ENCODE results near the gene MEGF6.

MEGF6 gene

GRCh38 chr1:3614755-3615742 lies 3.7 kb upstream of the MEGF6 start:
- Mint-ChIP-seq H3K9me3 (no peaks in the 10 kb centered on the region), H3K4me1 (ENCODE audit: low read depth) (peaks cover 26% of the 10 kb centered on the region), H3K27me3 (peaks cover 50% of the 10 kb centered on the region), H3K27ac (no peak overlapping the region), H3K4me3 (no peak overlapping the region), H3K36me3 (ENCODE audit: low read depth) (no peaks in the 10 kb centered on the region)
- intact Hi-C loops (cut with micrococcal nuclease), result no loop called here

- Mint-ChIP-seq H3K27ac (no peak overlapping the region), H3K9me3 (no peaks in the 10 kb centered on the region), H3K27me3 (peaks cover 54% of the 10 kb centered on the region), H3K4me3 (peak overlapping the region; percentile 79), H3K4me1 (ENCODE audit: low read depth) (peaks cover 26% of the 10 kb centered on the region), H3K36me3 (ENCODE audit: low read depth) (no peaks in the 10 kb centered on the region)
- intact Hi-C loops (cut with micrococcal nuclease), result no loop called here
Measured at GRCh38 chr1:3612123-3612522, 815 bp upstream of the MEGF6 start.

- H3K27ac Mint-ChIP-seq, result no peak overlapping the region
- intact Hi-C loops (cut with micrococcal nuclease), result no loop called here
- no peaks in the 10 kb centered on the region for H3K9me3 Mint-ChIP-seq
- H3K4me3 Mint-ChIP-seq, result peak overlapping the region; percentile 62
- peaks cover 49% of the 10 kb centered on the region for H3K27me3 Mint-ChIP-seq
- H3K36me3 Mint-ChIP-seq (ENCODE audit: low read depth), result no peaks in the 10 kb centered on the region
- H3K4me1 Mint-ChIP-seq (ENCODE audit: low read depth), result peaks cover 26% of the 10 kb centered on the region
Measured at GRCh38 chr1:3610527-3611169, 660 bp downstream of the MEGF6 start.

GRCh38 chr1:3609769-3610526 lies 1.4 kb downstream of the MEGF6 start:
- no peak overlapping the region for H3K4me3 Mint-ChIP-seq
- H3K27ac Mint-ChIP-seq, result peak overlapping the region; percentile 33
- no peaks in the 10 kb centered on the region for H3K9me3 Mint-ChIP-seq
- intact Hi-C loops (cut with micrococcal nuclease), result no loop called here
- H3K4me1 Mint-ChIP-seq (ENCODE audit: low read depth), result peaks cover 26% of the 10 kb centered on the region
- H3K36me3 Mint-ChIP-seq (ENCODE audit: low read depth), result no peaks in the 10 kb centered on the region
- peaks cover 48% of the 10 kb centered on the region for H3K27me3 Mint-ChIP-seq

- H3K27ac Mint-ChIP-seq, result peak overlapping the region; percentile 33
- intact Hi-C loops (cut with micrococcal nuclease), result no loop called here
- H3K4me3 Mint-ChIP-seq, result no peak overlapping the region
- H3K36me3 Mint-ChIP-seq (ENCODE audit: low read depth), result no peaks in the 10 kb centered on the region
- H3K27me3 Mint-ChIP-seq, result peaks cover 43% of the 10 kb centered on the region
- H3K9me3 Mint-ChIP-seq, result no peaks in the 10 kb centered on the region
- peaks cover 26% of the 10 kb centered on the region for H3K4me1 Mint-ChIP-seq (ENCODE audit: low read depth)
Measured at GRCh38 chr1:3609016-3609768, 2.1 kb downstream of the MEGF6 start.

GRCh38 chr1:3608154-3608553 lies 3.2 kb downstream of the MEGF6 start:
- no peaks in the 10 kb centered on the region for H3K36me3 Mint-ChIP-seq (ENCODE audit: low read depth)
- intact Hi-C loops (cut with micrococcal nuclease), result no loop called here
- H3K27ac Mint-ChIP-seq, result no peak overlapping the region
- H3K9me3 Mint-ChIP-seq, result no peaks in the 10 kb centered on the region
- H3K27me3 Mint-ChIP-seq, result peaks cover 35% of the 10 kb centered on the region
- H3K4me1 Mint-ChIP-seq (ENCODE audit: low read depth), result peaks cover 26% of the 10 kb centered on the region
- H3K4me3 Mint-ChIP-seq, result no peak overlapping the region

GRCh38 chr1:3607703-3608065 lies 3.6 kb downstream of the MEGF6 start:
- peaks cover 30% of the 10 kb centered on the region for H3K27me3 Mint-ChIP-seq
- H3K9me3 Mint-ChIP-seq, result no peaks in the 10 kb centered on the region
- peaks cover 26% of the 10 kb centered on the region for H3K4me1 Mint-ChIP-seq (ENCODE audit: low read depth)
- no peaks in the 10 kb centered on the region for H3K36me3 Mint-ChIP-seq (ENCODE audit: low read depth)
- intact Hi-C loops (cut with micrococcal nuclease), result no loop called here
- H3K27ac Mint-ChIP-seq, result no peak overlapping the region
- H3K4me3 Mint-ChIP-seq, result no peak overlapping the region

GRCh38 chr1:3606779-3607702 lies 4.3 kb downstream of the MEGF6 start:
- H3K4me3 Mint-ChIP-seq, result no peak overlapping the region
- H3K4me1 Mint-ChIP-seq (ENCODE audit: low read depth), result peaks cover 25% of the 10 kb centered on the region
- no peak overlapping the region for H3K27ac Mint-ChIP-seq
- H3K36me3 Mint-ChIP-seq (ENCODE audit: low read depth), result no peaks in the 10 kb centered on the region
- intact Hi-C loops (cut with micrococcal nuclease), result no loop called here
- peaks cover 23% of the 10 kb centered on the region for H3K27me3 Mint-ChIP-seq
- no peaks in the 10 kb centered on the region for H3K9me3 Mint-ChIP-seq

GRCh38 chr1:3604997-3605823 lies 6.1 kb downstream of the MEGF6 start:
- H3K27me3 Mint-ChIP-seq, result peaks cover 8% of the 10 kb centered on the region
- H3K4me1 Mint-ChIP-seq (ENCODE audit: low read depth), result peaks cover 9% of the 10 kb centered on the region
- intact Hi-C loops (cut with micrococcal nuclease), result no loop called here
- H3K27ac Mint-ChIP-seq, result no peak overlapping the region
- H3K36me3 Mint-ChIP-seq (ENCODE audit: low read depth), result no peaks in the 10 kb centered on the region
- H3K4me3 Mint-ChIP-seq, result no peak overlapping the region
- H3K9me3 Mint-ChIP-seq, result no peaks in the 10 kb centered on the region

- intact Hi-C loops (cut with micrococcal nuclease), result no loop called here
- H3K27ac Mint-ChIP-seq, result no peak overlapping the region
- no peaks in the 10 kb centered on the region for H3K9me3 Mint-ChIP-seq
- H3K36me3 Mint-ChIP-seq (ENCODE audit: low read depth), result no peaks in the 10 kb centered on the region
- H3K4me1 Mint-ChIP-seq (ENCODE audit: low read depth), result peaks cover 9% of the 10 kb centered on the region
- H3K4me3 Mint-ChIP-seq, result no peak overlapping the region
- peaks cover 5% of the 10 kb centered on the region for H3K27me3 Mint-ChIP-seq
Measured at GRCh38 chr1:3604468-3604974, 6.8 kb downstream of the MEGF6 start.

- intact Hi-C loops (cut with micrococcal nuclease), result no loop called here
Measured at GRCh38 chr1:3603571-3604467, 7.5 kb downstream of the MEGF6 start.

More at GRCh38 chr1:3603571-3604467, 7.5 kb downstream of the MEGF6 start:
- no peak overlapping the region for H3K27ac Mint-ChIP-seq
- no peaks in the 10 kb centered on the region for H3K9me3 Mint-ChIP-seq
- H3K36me3 Mint-ChIP-seq (ENCODE audit: low read depth), result no peaks in the 10 kb centered on the region
- H3K4me1 Mint-ChIP-seq (ENCODE audit: low read depth), result peaks cover 1% of the 10 kb centered on the region
- peaks cover 2% of the 10 kb centered on the region for H3K27me3 Mint-ChIP-seq
- H3K4me3 Mint-ChIP-seq, result no peak overlapping the region
